GM12891 (cell line): ENCODE results near the gene SMARCA5.

Experiments
- DNase-seq: peaks from one replicate; pipeline ENCODE4 v3.0.0; 2011; ENCODE audit warnings: low spot score; ENCODE audit not compliant: insufficient read length
- FAIRE-seq: peaks from 2 replicates; lab custom pipeline; 2011; peaks lifted over from hg19 to GRCh38; lab: Jason Lieb, UNC
- PAX5 ChIP-seq: IDR thresholded peaks from 2 replicates; pipeline ENCODE4 v1.6.1; 2011; ENCODE audit warnings: low read length, moderate library complexity, mild to moderate bottlenecking; ENCODE audit not compliant: insufficient read depth, severe bottlenecking
- POLR2A ChIP-seq: IDR thresholded peaks from 2 replicates; pipeline ENCODE4 v1.6.1; 2011; ENCODE audit warnings: low read depth, low read length, control low read depth
- POLR2AphosphoS5 ChIP-seq: IDR thresholded peaks from 2 replicates; pipeline ENCODE4 v1.6.1; 2011; ENCODE audit warnings: low read depth, low read length, control low read depth
- POU2F2 ChIP-seq: IDR thresholded peaks from 2 replicates; pipeline ENCODE4 v1.6.1; 2011; ENCODE audit warnings: low read depth, mild to moderate bottlenecking, control low read depth, low read length, moderate library complexity
- SPI1 ChIP-seq: IDR thresholded peaks from 2 replicates; pipeline ENCODE4 v1.6.1; 2011; ENCODE audit warnings: low read depth, low read length, control low read depth
- TAF1 ChIP-seq: IDR thresholded peaks from 2 replicates; pipeline ENCODE4 v1.6.1; 2011; ENCODE audit warnings: low read depth, low read length, control low read depth

SMARCA5 gene

DNA sequence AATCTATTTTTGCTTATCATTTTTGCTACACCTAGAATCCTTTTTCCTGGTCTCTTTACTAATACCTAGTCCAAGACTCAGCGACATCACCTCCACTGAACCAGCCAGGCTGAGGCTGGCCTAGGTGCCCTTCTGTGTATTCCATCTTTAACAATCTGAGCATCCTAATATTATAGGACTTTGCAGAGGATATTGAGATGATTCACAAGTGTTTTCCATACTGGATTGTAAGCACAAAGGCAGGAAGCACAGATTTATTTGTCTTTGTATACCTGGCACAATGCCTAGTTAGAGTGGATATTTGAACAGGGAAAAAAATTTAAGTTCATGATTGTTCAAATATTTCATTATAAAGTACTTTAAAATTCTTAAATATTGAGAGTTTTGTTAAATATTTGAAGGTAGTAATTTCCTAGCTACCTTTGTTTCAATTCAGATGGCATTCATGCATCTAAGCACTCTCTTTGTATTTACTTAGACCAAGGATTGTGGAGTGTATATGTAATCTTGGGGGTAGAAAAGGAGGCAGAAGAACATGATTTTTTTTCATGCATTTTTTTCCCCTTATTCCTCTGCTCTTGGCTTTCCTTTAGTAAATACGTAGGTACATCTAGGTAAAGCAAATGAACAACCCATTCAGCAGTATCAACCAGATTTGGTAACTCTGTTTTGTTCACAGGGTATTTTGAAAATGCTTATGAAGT is 18.4 kb downstream of the SMARCA5 start:
- DNase-seq (no peak), FAIRE-seq (no peak)
- TF ChIP-seq SPI1: no peak

DNA sequence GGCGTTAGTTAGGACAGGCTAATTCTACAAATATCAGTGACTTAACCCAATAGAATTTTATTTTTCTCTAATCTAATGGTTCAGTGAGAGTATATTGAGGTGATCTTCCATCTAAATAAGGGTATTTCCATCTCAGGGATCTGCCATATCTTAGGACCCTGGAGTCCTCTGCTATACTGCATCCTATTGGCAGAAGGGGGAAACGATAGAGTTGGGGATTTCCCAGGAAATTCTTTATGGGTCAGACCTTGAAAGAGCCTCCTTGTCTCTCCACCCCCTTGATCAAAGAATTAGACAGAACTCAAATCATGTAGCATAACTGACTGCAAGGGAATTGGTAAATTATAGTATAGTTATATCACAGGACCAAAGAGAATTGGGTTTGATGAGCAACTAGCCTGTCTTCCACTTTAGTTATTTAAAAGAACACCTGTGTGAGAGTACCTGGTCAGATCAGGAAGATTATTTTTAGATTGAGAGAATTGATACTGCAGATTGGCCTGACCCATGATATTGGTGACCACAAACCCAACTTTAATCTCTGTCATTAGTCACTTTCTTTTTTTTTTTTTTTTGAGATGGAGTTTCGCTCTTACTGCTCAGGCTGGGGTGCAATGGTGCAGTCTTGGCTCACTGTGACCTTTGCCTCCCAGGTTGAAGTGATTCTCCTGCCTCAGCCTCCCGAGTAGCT is 25.6 kb downstream of the SMARCA5 start:
- no peak for FAIRE-seq
- DNase-seq: no peak
- TF ChIP-seq PAX5 (no peak), POLR2AphosphoS5 (no peak), POU2F2 (no peak), TAF1 (no peak), POLR2A (no peak), SPI1 (no peak)

DNA sequence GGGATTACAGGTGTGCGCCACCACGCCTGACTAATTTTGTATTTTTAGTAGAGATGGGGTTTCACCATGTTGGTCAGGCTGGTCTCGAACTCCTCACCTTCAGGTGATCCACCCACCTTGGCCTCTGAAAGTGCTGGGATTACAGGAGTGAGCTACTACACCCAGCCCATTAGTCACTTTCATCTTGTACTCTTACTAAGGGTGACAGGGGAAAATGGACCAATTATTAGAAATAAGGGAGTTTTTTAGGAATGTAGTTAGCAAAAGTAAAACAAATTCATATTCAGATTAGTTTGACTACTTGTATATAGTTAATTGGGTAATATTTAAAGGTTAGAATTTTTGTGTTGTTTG is 26.1 kb downstream of the SMARCA5 start:
- FAIRE-seq: no peak
- DNase-seq: no peak
- TF ChIP-seq POLR2A (no peak), TAF1 (no peak), POU2F2 (no peak), SPI1 (no peak), POLR2AphosphoS5 (no peak), PAX5 (no peak)

DNA sequence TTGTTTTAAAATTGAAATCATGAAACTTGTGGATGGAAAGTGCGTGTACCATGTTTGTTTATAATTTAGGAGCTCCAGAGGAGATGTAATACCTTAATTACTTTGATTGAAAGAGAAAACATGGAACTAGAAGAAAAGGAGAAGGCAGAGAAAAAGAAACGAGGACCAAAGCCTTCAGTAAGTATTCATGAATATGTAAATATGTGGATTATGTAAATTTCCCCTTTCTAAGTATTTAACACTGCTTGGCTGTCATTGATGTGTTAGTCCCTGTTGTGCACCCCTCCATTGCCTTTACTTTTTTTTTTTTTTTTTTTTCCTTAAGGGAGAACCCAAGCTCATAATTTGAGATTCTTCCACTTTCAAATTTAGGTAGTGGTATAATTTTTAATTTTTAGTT is 36.4 kb downstream of the SMARCA5 start:
- TF ChIP-seq SPI1: no peak
- DNase-seq: no peak
- no peak for FAIRE-seq

DNA sequence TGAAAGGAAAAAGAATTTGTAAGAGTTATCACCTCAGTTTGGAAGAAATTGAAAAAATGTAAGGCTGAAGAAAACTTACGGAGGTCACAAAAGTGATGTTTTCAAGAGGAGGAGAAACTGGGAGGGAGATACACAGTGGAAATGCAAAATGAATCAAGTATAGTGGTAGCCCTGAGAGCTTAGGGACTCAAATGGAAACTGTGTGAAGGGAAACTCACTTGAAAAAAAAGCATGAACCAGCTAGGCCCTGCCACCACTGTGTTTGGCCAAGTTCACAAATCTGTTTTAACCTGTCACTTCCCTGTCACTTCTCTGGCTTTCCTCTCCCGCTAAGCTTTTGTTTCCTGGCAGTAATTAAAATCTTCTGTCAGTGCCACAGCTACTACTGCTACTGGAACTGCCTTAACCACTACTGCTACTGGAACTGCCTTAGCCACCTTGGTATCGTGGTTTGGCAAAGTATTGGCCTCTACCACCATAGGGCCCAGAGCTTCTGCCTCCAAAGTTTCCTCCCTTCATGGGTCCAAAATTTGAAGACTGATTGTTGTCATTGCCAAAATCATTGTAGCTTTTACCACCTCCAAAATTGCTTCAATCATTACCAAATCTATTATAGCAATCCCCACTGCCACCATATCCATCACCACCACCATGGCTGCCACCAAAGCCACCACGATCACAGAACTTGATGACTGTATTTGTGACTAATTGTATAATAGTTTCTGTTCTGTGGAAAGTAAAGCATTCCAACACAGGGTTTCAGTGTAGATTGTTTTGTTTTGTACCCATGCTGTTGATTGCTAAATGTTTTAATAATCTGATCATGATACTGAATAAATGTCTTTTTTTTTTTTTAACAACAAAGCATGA is 41.5 kb downstream of the SMARCA5 start:
- TF ChIP-seq SPI1: peak; percentile 85
- TF ChIP-seq TAF1: no peak
- peak; percentile 87 for FAIRE-seq
- DNase-seq: no peak

DNA sequence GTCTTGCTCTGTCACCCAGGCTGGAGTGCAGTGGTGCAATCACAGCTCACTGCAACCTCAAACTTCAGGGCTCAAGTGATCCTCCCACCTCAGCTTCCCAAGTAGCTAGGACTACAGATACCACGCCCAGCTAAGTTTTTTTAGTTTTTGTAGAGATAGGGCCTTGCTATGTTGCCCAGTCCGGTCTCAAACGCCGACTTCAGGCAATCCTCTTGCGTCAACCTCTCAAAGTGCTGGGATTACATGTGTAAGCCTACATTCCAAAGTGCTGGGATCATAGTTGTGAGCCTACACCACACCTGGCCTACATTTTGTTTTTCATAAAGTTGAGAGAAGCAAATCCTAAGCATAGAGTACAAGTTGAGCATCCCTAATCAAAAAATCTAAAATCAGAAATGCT is 42.2 kb downstream of the SMARCA5 start:
- FAIRE-seq: no peak

DNA sequence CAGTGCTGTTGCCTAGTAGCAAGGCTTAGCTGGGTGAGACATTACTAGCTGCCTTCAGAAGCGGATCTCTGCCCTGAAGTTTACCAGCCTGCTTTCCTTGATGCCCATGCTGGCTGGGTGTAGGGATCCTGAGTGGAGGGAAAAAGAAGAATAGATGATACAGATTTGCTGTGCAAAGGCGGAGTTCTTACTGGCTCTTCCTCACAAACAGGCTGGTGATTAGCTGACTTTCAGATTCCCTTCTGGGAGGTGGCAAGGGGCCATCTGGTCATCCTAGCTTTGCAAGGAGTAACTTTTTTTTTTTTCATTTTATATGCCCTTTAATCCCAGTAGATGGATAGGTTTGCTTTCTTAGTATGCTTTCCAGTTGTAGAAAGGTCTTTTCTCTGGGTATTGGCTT is 44.8 kb downstream of the SMARCA5 start:
- DNase-seq (no peak), FAIRE-seq (peak; percentile 13)
- no peak for TF ChIP-seq SPI1
- no peak for TF ChIP-seq POLR2AphosphoS5
- no peak for TF ChIP-seq POU2F2

More for the DNA sequence above, 42.2 kb downstream of the SMARCA5 start:
- no peak for DNase-seq
- TF ChIP-seq POLR2AphosphoS5: no peak

DNA sequence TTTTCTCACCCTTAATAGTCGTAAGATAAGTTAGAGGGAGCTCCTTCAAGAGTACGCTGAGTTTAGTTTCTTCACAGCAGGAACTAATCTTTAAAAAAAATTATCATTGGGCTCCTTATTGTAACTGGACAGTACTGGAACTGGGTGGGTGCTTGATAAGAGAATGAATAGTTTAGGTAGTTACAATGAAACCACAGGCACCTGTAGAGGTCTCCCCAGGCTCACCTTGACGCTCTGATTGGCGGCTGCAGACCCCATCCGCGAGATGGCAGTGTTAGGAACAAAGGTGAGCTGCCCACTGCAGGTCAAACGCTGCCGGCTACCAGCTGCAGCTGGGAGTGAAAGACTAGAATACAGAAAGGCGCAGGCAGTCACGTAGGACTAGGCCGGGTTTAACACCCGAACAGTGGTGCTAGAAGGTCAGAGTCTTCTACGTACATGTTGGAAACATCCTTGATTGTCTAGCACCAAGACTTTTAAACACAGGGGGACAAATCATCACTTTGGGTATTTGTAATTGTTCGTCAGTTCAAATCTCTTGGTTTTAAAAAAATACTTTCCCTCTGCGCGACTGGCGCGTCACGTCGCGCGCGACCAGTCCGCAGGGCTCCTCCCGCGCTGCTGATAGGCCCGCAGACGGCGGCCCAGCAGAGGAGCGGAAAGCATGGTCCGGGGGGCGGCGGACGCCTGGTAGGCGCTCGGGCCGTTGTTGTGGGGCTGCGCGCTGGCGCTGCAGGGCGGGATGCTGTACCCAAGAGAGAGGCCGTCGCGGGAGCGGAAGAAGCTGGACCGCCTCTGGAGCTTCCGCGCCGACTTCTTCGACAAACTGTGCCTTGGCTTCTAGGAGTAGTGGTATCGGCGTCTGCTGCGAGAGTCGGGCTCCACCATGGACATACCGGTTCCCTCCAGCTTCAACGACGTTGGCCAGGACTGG is 45.6 kb downstream of the SMARCA5 start:
- DNase-seq (peak; percentile 35), FAIRE-seq (peak; percentile 93)
- no peak for TF ChIP-seq POU2F2
- TF ChIP-seq TAF1: no peak
- TF ChIP-seq POLR2A: no peak
- no peak for TF ChIP-seq POLR2AphosphoS5
- TF ChIP-seq SPI1: no peak
- no peak for TF ChIP-seq PAX5

DNA sequence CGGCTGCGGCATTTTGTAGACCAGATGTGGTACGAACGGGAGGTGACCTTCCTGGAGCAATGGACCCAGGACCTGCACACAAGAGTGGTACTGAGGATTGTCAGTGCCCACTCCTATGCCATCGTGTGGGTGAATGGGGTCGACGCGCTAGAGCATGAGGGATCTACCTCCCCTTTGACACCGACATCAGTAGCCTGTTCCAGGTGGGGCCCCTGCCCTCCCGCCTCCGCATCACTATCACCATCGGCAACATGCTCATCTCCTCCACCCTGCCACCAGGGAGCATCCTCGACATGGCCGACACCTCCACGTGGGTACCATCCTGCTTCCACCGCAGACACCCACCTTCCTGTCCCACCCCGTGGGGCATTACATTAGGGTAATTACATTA is 46.2 kb downstream of the SMARCA5 start:
- DNase-seq (no peak), FAIRE-seq (no peak)
- TF ChIP-seq POU2F2 (peak; percentile 6; the same call in 1 of the 2 replicates), TAF1 (no peak)

DNA sequence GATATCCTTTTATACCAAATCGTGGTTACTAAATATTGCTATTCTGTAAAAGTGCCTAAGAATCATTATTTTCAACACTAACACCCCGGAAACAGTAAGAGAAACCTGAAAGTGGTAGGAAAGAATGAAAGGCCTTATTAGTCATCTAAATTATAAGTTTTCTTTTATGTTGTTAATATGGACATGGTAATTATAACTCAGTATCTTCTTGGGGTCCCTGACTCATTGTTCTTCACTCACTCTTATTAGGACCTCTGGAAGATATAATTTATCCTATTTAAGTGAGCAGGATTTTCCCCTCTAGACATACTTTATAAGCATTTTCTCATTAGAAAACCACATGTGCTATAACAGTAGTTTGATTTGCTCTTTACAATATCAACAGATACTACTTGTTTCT is 51.0 kb downstream of the SMARCA5 start:
- TF ChIP-seq SPI1 (no peak), POLR2A (no peak), POU2F2 (no peak), POLR2AphosphoS5 (no peak), TAF1 (no peak), PAX5 (no peak)
- FAIRE-seq: no peak
- DNase-seq: no peak
